K562 (cell line): ENCODE data around the gene BEST3. TPM values are rescaled to one million over a fixed set of nuclear protein-coding genes. Genes with fewer than 3 reads are reported as not detected.

ENCODE experiments used
- ATAC-seq: fragments of 200-7000 bp; cut with Tn5 transposase; 3 replicates; pipeline ENCODE4 v1.9.1; 2020; ENCODE audit warnings: moderate library complexity
- BruUV-seq: library from RNA; stranded (reverse); fragments of 400-500 nt; replicated peaks from 2 replicates; lab custom pipeline; 2021; lab: Mats Ljungman, UMichigan
- CTCF ChIA-PET: fragments of 300-600 bp; formaldehyde crosslinking; extraction: SDS; loops from one replicate; lab custom pipeline; 2021; ENCODE audit warnings: low intra/inter-chr PET ratio; lab: Yijun Ruan, JAX
- POLR2A ChIA-PET: fragments of 300-600, 350-650 bp; sonication (Branson Sonifier 250); formaldehyde crosslinking; extraction: SDS; loops from one replicate; lab custom pipeline; 2021; ENCODE audit warnings: antibody characterized with exemption, inconsistent platforms; lab: Yijun Ruan, JAX
- DNase-seq, 4 experiments: peaks; one replicate each; pipeline versions ENCODE4 v3.0.0 to v3.0.0-alpha.2; 2011 to 2018; ENCODE audit warnings: low spot score in 3 of 4, mixed read lengths in 3 of 4; ENCODE audit errors: extremely low read depth in 1 of 4
- FAIRE-seq: peaks from 2 replicates; lab custom pipeline; 2011; peaks lifted over from hg19 to GRCh38; lab: Jason Lieb, UNC
- H2AFZ ChIP-seq: 2 replicates; pipeline ENCODE4 v1.6.0; 2011; ENCODE audit warnings: low read depth, low read length, control low read depth, inconsistent platforms
- H3K27ac ChIP-seq: fragments of 200-600 bp; 3 replicates; pipeline ENCODE4 v1.8.0; 2011; ENCODE audit warnings: low read depth, mild to moderate bottlenecking, control low read depth, inconsistent platforms, low read length, moderate library complexity, mixed read lengths; ENCODE audit errors: extremely low read depth
- H3K27me3 ChIP-seq, 2 experiments: fragments of 300-600 bp in 1 of 2; 2 replicates in 1 of 2; 3 replicates in 1 of 2; pipeline versions ENCODE4 v1.6.0 to v1.8.0; 2011; ENCODE audit warnings: inconsistent platforms in 2 of 2, low read length in 2 of 2, mild to moderate bottlenecking in 1 of 2, mixed read lengths in 1 of 2, moderate library complexity in 1 of 2; ENCODE audit not compliant: control insufficient read depth in 2 of 2, insufficient read depth in 2 of 2
- H3K36me3 ChIP-seq: fragments of 300-600 bp; 3 replicates; pipeline ENCODE4 v1.8.0; 2011; ENCODE audit warnings: mild to moderate bottlenecking, low read length, inconsistent platforms; ENCODE audit not compliant: control insufficient read depth, insufficient read depth
- H3K4me1 ChIP-seq, 2 experiments: fragments of 200-600 bp in 1 of 2; replicated peaks in 1 of 2; 2 replicates in 1 of 2; 3 replicates in 1 of 2; pipeline versions ENCODE4 v1.5.1 to v1.8.0; 2011; ENCODE audit warnings: inconsistent platforms in 2 of 2, low read length in 2 of 2, mild to moderate bottlenecking in 1 of 2, mixed read lengths in 1 of 2, moderate library complexity in 1 of 2; ENCODE audit not compliant: control insufficient read depth in 2 of 2, insufficient read depth in 2 of 2
- H3K4me2 ChIP-seq: 2 replicates; pipeline ENCODE4 v1.6.1; 2011; ENCODE audit warnings: low read length, control low read depth, inconsistent platforms, mixed read lengths; ENCODE audit not compliant: insufficient read depth
- H3K4me3 ChIP-seq: fragments of 200-600 bp; sonication (generic), shearing (Covaris generic); 2 replicates; pipeline ENCODE4 v1.5.1; 2016; ENCODE audit warnings: control low read depth, inconsistent platforms
- H3K79me2 ChIP-seq: fragments of 200-600 bp; 3 replicates; pipeline ENCODE4 v1.8.0; 2011; ENCODE audit warnings: low read length, inconsistent platforms; ENCODE audit not compliant: control insufficient read depth, insufficient read depth
- H3K9ac ChIP-seq, 2 experiments: 2 replicates each; pipeline versions ENCODE4 v1.6.0 to v1.6.1; 2011; ENCODE audit warnings: low read depth in 2 of 2, low read length in 2 of 2, control low read depth in 1 of 2, inconsistent platforms in 1 of 2, mild to moderate bottlenecking in 1 of 2, mixed read lengths in 1 of 2; ENCODE audit not compliant: insufficient read depth in 1 of 2
- H3K9me1 ChIP-seq: one replicate; pipeline ENCODE4 v1.6.0; 2011; ENCODE audit warnings: inconsistent platforms, mild to moderate bottlenecking, low read length, moderate library complexity; ENCODE audit not compliant: control insufficient read depth, insufficient read depth
- H3K9me3 ChIP-seq: replicated peaks from 2 replicates; pipeline ENCODE4 v1.5.1; 2011; ENCODE audit warnings: low read depth, low read length, inconsistent platforms; ENCODE audit not compliant: control insufficient read depth, insufficient read depth
- H4K20me1 ChIP-seq: replicated peaks from 2 replicates; pipeline ENCODE4 v1.6.1; 2011; ENCODE audit warnings: low read length, inconsistent platforms, mixed read lengths; ENCODE audit not compliant: control insufficient read depth, insufficient read depth
- BDP1 ChIP-seq: IDR thresholded peaks from 3 replicates; pipeline ENCODE4 v1.6.1; 2011; ENCODE audit not compliant: insufficient read length, insufficient read depth
- BRD9 ChIP-seq: fragments of 450-650 bp; IDR thresholded peaks from 2 replicates; pipeline ENCODE4 v1.6.1; 2018; ENCODE audit warnings: low read depth; ENCODE audit not compliant: partially characterized antibody
- ELF1 ChIP-seq: fragments of 200-800 bp; sonication (Bioruptor generic); IDR thresholded peaks from 2 replicates; pipeline ENCODE4 v1.6.1; 2016; ENCODE audit warnings: missing genetic modification characterization, missing compliant biosample characterization
- RBM14 ChIP-seq: fragments of 200-400 bp; formaldehyde crosslinking; IDR thresholded peaks from 2 replicates; pipeline ENCODE4 v1.6.1; 2018; ENCODE audit warnings: low read depth, mild to moderate bottlenecking, low read length, moderate library complexity, borderline replicate concordance; ENCODE audit not compliant: insufficient read depth
- RFX1 ChIP-seq: fragments of 450-650 bp; IDR thresholded peaks from 2 replicates; pipeline ENCODE4 v1.6.1; 2016; ENCODE audit warnings: mild to moderate bottlenecking, moderate library complexity
- THAP12 ChIP-seq: fragments of 250-450 bp; sonication (Bioruptor Pico); IDR thresholded peaks from 2 replicates; pipeline ENCODE4 v1.9.0; 2021; ENCODE audit warnings: mild to moderate bottlenecking, inconsistent platforms
- WGBS: fragments of 100-300 bp; shearing (Covaris generic); methylation state at CpG from one replicate; pipeline ENCODE4 v1.1.6; 2016; ENCODE audit warnings: low coverage, mixed read lengths; ENCODE audit not compliant: insufficient coverage; ENCODE audit errors: missing lambda C conversion rate; 5-methylcytosine and 5-hydroxymethylcytosine counted together
- in situ Hi-C: fragments of 300-500 bp; cut with MboI; formaldehyde crosslinking; loops from 4 replicates; pipeline ENCODE4 v1.15.0; 2018; ENCODE audit warnings: inconsistent platforms, mixed read lengths
- intact Hi-C: fragments of 100-400 bp; cut with micrococcal nuclease; formaldehyde crosslinking; loops from 2 replicates; pipeline ENCODE4 v1.14.2; 2022
- polyA plus RNA-seq, 8 experiments: library from polyadenylated mRNA; depleted of rRNA in 4 of 8; stranded (reverse) in 5 of 8; unstranded in 3 of 8; fragments of >200 nt; fragmentation: Nextera tagmentation in 2 of 8; fragmentation: Illumina TruSeq in 1 of 8; extraction: Ambion mirVana in 2 of 8; extraction: Trizol in 1 of 8; gene quantifications; 2 replicates each; pipeline versions ENCODE4 v1.2.1 to v1.2.3, GENCODE V29; 2011 to 2014; ENCODE audit warnings: inconsistent platforms in 1 of 8, missing spikeins in 1 of 8
- total RNA-seq, 7 experiments: library from RNA; depleted of rRNA in 6 of 7; stranded (reverse); fragments of >200 nt in 6 of 7; fragmentation: Illumina TruSeq in 2 of 7; extraction: Trizol in 2 of 7; gene quantifications; 2 replicates each; pipeline versions ENCODE4 v1.2.1 to v1.2.3, GENCODE V29; 2011 to 2021; ENCODE audit warnings: low replicate concordance in 1 of 7
- TF ChIP-seq, protein P1 (sequence below), 3 experiments: fragments of 200-800 bp in 1 of 3; fragments of 250-450 bp in 1 of 3; fragments of 450-650 bp in 1 of 3; sonication (Bioruptor Pico) in 1 of 3; sonication (Bioruptor generic) in 1 of 3; formaldehyde crosslinking in 1 of 3; IDR thresholded peaks; 2 replicates each; pipeline versions ENCODE4 v1.6.1 to v1.8.0; 2016 to 2022; ENCODE audit warnings: mild to moderate bottlenecking in 2 of 3, missing genetic modification characterization in 2 of 3, missing compliant biosample characterization in 1 of 3, moderate library complexity in 1 of 3

The BEST3 gene
- total and polyA plus RNA-seq, 9 of the 15 experiments (the other 6 are each of a cell fraction or from before 2014, with no cell fraction given) = 0.15 TPM; not detected in 8

DNA sequence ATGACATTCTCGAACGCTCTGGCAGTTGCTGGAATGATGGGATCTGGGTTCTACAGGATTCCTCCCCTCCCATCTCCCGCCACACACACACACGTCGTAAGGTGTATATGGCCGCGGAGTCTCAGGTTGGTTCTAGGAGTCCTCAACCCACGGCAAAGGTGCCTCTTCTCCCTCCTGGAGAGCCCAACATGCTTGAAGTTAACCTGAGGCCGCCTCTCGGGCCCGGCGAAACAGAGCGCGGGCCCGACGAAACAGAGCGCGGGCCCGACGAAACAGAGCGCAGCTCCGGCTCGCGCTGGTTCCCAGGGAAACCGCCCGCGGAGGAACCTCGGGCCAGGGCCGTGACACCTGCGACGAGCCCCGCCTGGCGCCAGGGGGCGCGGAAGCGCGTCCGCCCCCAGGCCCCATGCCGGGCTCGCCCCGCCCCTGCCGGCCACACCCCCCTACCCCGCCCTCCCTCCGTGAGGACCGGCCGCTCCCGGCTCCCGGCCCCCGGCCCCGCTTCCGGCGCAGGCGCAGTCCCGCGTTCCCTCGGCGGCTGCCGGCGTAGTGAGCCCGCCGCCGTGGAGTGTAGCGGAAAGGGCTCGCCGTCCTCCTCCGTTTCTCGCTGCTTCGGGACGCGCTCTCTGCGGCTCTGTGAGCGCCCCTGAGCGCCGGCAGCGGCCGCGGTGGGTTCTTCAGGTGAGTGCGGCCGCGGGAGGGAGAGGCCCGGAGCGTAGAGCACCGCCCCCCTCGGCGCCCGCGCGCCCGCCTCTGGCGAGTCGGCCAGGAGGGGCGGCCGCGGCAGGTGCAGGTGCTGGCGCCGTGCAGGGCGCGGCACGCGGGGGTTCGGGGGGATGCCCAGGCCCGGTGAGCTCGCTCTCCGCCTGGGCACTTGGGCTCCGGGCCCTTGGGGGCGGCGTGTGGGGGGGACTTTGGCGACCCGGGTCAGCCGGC, 39.5 kb upstream of the BEST3 start, which contains the start of gene RAB3IP (continued):
- TF ChIP-seq, protein P1, sequence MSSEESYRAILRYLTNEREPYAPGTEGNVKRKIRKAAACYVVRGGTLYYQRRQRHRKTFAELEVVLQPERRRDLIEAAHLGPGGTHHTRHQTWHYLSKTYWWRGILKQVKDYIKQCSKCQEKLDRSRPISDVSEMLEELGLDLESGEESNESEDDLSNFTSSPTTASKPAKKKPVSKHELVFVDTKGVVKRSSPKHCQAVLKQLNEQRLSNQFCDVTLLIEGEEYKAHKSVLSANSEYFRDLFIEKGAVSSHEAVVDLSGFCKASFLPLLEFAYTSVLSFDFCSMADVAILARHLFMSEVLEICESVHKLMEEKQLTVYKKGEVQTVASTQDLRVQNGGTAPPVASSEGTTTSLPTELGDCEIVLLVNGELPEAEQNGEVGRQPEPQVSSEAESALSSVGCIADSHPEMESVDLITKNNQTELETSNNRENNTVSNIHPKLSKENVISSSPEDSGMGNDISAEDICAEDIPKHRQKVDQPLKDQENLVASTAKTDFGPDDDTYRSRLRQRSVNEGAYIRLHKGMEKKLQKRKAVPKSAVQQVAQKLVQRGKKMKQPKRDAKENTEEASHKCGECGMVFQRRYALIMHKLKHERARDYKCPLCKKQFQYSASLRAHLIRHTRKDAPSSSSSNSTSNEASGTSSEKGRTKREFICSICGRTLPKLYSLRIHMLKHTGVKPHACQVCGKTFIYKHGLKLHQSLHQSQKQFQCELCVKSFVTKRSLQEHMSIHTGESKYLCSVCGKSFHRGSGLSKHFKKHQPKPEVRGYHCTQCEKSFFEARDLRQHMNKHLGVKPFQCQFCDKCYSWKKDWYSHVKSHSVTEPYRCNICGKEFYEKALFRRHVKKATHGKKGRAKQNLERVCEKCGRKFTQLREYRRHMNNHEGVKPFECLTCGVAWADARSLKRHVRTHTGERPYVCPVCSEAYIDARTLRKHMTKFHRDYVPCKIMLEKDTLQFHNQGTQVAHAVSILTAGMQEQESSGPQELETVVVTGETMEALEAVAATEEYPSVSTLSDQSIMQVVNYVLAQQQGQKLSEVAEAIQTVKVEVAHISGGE (CRISPR knock-in tag; IDR thresholded peaks at IDR 0.05) = 0 out of 6 replicates have a peak, but pooled peaks of 1 of the 3 experiments have one; percentile 23
- peak; percentile 82 for TF ChIP-seq RFX1

- H3K79me2 ChIP-seq = no peaks in the 10 kb centered on the region
- H3K4me2 ChIP-seq = no peak overlapping the region
- ATAC-seq = no peak
- WGBS = 0% methylated on average over 1 of the region's 1 CpG
- H2AFZ ChIP-seq = no peak overlapping the region
- H3K9me1 ChIP-seq = no peaks in the 10 kb centered on the region
- no peak overlapping the region for H3K4me3 ChIP-seq
- H3K9ac ChIP-seq = no peak overlapping the region
- POLR2A ChIA-PET = no interaction called here
- H3K27ac ChIP-seq = no peak overlapping the region
- H4K20me1 ChIP-seq = no peaks in the 10 kb centered on the region
- in situ Hi-C loops (no loop called here), intact Hi-C loops (no loop called here)
- peaks cover 0 to 4% of the 10 kb centered on the region in 2 experiments; a peak in 2 of 5 replicates for H3K4me1 ChIP-seq
- FAIRE-seq = no peak
- CTCF ChIA-PET = no interaction called here
- no peak for DNase-seq
- no peaks in the 10 kb centered on the region for H3K36me3 ChIP-seq
- H3K27me3 ChIP-seq = no peaks in the 10 kb centered on the region; a peak in 2 of 5 replicates
- BruUV-seq = no TSS peak
- H3K9me3 ChIP-seq = no peaks in the 10 kb centered on the region
- TF ChIP-seq RBM14 (no peak), ELF1 (tag) (no peak), THAP12 (CRISPR knock-in tag) (no peak), BRD9 (no peak), BDP1 (no peak)
Measured at GRCh38 chr12:69733638-69734037, 34.5 kb upstream of the BEST3 start.
